Activated CD8-positive, alpha-beta memory T cell treated with anti-CD3 and anti-CD28 coated beads for 4 hours (primary cell): ENCODE data around the gene RAD51B.

Experiments
- DNase-seq, 2 donors: peaks; one replicate each; pipeline ENCODE4 v3.0.0-alpha.2; 2020; ENCODE audit warnings: low read depth in 2 of 2

The RAD51B gene

DNA sequence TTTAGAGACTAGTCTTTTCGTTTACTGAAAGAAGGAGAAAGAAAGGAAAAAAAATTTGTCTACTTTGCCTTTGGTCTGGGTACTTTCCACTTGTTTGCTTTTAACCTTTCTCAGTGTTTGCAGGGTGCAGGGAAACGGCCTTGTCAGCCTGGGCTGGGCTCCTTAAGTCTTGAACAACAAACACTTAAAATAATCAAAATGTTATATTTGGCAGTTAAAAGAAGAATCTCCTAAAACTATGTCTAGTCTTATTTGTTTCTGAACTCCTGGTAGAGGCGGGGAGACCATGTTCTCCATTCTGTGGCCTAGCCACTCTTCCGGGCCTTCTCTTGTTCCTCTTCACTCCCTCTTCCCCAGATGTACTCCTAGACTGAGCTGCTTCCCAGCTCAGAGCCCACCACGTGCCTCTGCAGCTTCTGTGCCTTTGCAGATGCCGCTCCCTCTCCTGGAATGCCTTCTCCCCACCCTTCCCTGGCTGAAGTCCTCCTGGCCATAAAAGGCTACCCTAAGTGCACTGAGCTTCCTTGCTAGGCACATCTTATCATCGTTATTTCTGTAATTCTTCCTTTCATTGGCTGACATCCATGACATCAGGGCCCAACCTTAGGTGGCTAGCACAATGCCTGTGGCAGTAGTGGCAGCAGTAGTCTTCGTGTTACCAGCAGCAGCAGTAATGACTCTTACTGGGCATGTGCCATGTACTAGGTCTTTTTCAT lies 540.4 kb downstream of the RAD51B start:
- no peak for DNase-seq

DNA sequence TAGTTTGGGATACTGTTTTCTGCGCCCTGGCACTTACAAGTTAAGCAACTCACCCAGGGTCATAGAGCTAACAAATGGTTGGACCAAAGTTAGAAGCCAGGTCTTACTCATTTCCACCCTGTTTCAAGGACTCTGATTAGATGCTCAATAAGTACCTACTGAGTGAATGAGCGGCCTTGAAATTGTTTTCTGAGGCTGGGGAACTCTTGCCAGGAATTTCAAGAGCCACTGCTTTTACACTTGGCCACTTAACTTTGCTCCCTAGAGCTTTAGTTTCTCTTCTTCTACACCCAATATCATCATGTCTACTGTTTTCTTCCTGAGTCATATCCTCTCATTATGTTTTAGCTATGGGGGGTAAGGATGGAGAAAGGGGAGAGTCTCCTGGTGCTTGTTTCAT lies 541.7 kb downstream of the RAD51B start:
- DNase-seq = no peak

DNA sequence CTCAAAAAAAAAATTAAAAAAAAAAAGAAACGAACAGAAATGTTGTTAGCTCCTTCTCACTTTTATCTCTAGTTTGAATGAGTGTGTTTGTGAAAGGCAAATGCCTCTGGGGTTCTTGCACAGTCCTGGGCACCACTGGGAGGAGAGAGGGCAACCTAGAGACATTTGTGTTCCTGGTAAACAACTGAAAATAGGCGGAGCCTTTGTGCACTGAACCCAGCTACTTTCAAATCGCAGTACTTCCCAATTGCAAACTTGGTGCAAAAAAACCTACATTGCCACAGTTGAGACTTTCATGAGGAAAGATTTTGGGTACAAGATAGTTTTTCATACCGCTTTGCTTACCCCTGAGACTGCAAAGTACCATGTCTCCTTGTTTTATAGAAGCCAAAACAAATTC lies 543.3 kb downstream of the RAD51B start:
- DNase-seq = no peak

DNA sequence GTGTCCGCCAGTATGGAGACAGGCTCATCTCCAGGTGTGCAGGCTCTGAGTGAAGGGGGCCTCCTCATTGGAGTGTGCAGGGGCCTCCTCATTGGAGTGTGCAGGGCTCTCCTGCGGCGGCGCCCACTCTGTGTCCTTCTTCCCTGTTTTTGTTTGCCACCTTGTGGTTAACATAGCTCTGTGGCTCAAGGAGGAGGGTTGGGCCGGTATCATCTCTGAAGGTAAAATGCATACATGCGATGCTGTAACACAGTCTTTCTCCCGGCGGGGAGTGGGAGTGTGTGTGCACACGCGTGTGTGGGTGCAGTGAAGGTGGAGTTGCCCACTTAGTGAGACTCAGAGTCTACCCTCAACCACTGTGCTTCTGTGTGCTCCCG lies 543.9 kb downstream of the RAD51B start:
- no peak for DNase-seq

GRCh38 chr14:68363843-68364767 lies 544.5 kb downstream of the RAD51B start:
- DNase-seq = no peak

DNA sequence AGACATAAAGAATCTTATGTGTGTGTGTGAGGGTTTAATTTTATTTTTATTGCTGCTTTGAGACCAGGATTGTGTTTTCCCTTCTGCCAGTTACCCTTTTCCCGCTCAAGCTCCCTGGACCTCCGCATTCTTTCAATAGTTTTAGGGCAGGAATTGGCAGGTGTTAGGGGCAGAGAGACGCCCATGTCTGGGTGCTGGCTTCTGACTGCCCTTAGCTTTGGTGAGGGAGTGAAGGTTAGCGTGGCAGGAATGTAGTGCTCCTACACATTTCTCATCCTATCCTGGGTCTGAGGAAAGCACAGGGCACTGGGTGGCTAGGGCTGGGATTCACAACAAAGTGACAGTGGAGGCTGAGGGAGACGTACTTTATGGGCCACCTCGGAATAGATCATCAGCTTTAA lies 545.2 kb downstream of the RAD51B start:
- DNase-seq = no peak

GRCh38 chr14:68365228-68365627 lies 545.6 kb downstream of the RAD51B start:
- DNase-seq = no peak

DNA sequence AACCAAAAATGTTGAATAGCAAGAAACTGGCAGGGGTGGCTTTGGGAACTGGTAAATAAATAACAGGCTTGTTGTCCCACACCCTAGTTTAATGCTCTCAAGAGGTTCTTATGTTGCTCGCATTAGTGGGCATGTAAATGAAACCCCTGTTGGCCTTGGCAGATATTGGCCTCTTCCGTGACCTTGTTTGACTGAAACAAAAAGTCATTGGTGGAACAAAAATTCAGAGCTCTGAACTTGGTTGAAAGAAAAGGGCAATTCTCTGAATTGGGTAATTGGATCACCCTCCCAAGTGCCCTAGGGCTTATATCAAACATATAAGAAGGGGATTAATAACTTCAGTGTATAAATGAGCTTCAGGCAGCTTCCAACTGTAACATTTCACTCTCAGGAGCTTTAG lies 547.1 kb downstream of the RAD51B start:
- DNase-seq = no peak

DNA sequence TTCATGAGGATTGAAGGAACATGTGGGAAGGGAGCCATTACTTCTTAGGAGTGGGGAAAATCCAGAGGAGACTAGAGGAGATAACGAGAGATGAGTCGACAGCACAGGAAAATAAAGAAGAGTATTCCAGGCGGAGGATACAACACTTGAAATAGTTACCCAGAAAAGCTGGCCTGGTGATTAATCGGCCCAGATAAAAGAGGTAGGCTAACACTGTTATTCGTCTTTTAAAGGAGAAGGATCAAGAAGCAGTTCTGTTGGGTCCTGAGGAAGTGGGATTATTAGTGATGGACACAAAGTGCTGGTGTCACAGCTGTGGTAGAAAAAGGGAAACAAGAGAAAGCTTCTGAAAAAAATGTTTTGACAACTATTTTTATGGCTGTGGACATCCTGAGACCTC lies 548.0 kb downstream of the RAD51B start:
- no peak for DNase-seq

- DNase-seq = no peak
These were observed 549.3 kb downstream of the RAD51B start for GRCh38 chr14:68368850-68369249.

DNA sequence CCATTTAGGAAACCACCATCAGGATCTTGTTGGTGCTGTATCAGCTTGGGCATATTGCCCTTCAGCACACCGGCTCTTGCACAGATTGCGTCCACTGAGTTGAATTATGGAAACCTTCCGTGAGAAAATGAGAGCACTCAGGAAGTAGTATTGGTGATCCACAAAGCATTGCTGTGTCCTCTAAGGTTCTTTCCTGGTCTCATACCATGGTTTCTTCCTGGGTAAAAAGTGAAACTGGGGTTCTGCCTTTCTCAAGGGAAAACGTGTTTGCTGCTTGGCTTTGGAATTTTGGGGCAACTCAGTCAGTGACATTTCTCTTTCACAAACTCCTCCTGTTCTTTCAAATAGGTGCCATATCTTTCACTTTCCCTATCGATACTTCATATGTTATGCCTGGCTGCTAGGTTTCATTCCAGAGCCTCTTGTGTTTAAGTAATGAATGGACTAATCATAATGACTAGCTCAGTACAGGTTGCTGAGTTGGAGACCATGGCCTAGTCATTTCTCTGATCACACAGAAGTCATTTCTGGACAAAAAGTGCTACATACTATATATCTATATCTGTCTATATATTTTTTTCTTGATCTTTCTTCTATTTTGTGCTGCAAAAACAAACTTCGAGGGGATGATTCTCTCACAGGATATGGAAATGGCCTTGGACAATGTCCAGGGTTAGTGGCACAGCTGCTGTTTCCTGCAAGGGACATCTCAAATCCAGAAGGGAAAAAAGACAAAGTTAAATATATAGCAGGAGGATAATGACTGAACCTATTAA lies 549.9 kb downstream of the RAD51B start:
- no peak for DNase-seq

DNA sequence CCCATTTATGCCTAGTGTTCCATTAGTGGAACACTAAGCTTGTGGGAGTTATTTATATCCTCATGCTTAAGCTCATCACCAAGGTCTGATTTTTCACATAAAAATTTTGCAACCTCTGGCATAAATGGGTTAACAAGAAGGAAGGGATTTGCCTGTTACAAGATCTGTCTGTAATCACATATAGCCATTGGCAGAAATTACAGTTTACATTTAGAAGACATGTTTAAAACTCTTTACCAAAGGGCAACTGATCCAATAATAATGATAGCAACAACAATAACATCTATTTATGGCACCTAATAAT lies 550.4 kb downstream of the RAD51B start:
- DNase-seq = no peak

GRCh38 chr14:68372368-68372767 lies 552.8 kb downstream of the RAD51B start:
- no peak for DNase-seq

GRCh38 chr14:68373124-68373646 lies 553.6 kb downstream of the RAD51B start:
- no peak for DNase-seq

GRCh38 chr14:68373847-68374444 lies 554.4 kb downstream of the RAD51B start:
- no peak for DNase-seq

- DNase-seq = no peak
These were observed 555.1 kb downstream of the RAD51B start for GRCh38 chr14:68374682-68375081.

- DNase-seq = no peak
These were observed 555.8 kb downstream of the RAD51B start for GRCh38 chr14:68375376-68375775.

DNA sequence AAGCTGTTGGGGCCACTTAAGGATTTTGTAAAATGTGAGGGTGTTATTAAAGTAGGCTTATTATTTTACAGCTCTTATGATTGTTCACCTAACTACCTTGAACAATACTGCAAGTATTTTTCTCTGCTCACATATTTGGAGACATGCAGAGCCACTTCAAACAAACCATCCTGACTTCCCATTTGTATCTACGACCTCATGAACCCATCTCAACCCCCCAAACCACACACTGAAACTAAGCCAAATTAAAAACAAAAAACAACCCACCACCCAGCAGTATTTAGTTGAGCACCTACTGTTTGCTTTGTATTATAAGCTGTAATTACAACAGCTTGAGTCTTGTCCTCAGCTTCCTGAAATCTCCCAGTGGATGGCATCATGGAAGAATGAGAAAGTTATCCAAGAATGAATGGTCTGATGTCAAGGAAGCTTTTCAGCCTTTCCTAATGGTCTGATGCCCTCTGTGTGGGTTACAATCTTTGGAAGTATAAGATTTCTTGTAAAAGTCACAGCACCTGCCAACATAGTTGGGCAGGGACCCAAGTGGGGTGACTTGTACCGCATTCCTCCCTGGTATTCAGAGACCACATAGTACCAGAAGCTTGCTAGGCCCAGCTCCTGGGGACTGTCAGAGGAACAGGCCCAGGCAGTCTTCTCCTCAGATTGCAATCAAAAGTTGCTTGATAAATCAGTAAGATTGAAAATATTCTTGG lies 556.6 kb downstream of the RAD51B start:
- DNase-seq = no peak

DNA sequence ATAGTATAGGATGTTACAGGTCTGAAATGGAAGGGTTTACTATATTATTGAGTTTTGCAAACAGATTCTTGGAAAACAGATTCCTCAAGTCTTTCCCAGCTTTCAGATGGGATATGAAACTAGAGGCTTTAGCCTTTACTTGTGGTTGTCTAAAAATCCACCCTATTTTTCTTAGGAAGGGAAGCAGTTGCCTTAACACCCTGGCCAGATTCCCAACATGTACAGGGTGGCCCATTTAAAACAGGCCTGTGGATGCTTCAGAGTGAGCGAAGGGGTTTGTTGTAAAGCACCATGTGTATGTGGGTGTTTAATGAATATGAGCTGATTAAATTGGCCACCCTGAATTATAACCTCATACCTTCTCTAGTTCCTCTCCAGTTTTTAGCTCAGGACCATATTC lies 557.4 kb downstream of the RAD51B start:
- DNase-seq = no peak

DNA sequence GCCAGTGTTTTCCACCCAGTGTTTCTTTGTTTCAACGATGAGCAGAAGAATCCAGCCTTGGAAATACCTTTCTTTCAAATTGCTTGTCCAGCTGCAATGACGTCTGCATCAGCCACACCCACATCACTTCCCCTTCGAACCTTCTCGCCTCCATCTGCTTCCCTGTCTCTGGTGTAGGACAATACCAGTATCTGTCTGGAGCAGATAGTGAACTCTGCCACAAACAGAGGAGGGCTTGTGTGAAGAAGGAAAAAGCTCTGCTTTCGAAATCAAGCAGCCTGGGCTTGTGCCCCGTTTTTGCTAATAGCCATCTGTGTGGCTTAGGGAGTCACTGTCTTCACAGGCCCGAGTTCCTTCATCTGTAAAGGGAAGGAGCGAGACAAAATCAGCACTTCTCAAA lies 557.9 kb downstream of the RAD51B start:
- no peak for DNase-seq
